ENCODE results near the gene FASTK.
A peak's percentile ranks its signal among the peaks of the same experiment; 100 is the strongest.

FASTK gene

GRCh38 chr7:151059367-151060112 is 21.1 kb downstream of the FASTK start, which contains the start of gene SLC4A2:
Gene SLC4A2, plus strand, starts transcription at chr7:151059589. Its CDS starts 2,399 bp downstream, at chr7:151061988.
- Mint-ChIP-seq H3K4me3 (peak within 1 kb of the TSS; percentile 93), H3K36me3 (peaks cover 24% of the 10 kb centered on the region), H3K9me3 (no peaks in the 10 kb centered on the region), H3K27ac (peak within 1 kb of the TSS; percentile 91), H3K4me1 (peaks cover 41% of the 10 kb centered on the region)
- ATAC-seq = peak; percentile 38
- DNase-seq (ENCODE audit: low spot score in 2 of 2) = peak; percentile 69 to 88

- Mint-ChIP-seq H3K27ac (peak overlapping the region; percentile 91), H3K4me3 (peak overlapping the region; percentile 93), H3K9me3 (no peaks in the 10 kb centered on the region), H3K36me3 (peaks cover 21% of the 10 kb centered on the region), H3K4me1 (peaks cover 41% of the 10 kb centered on the region)
- ATAC-seq (no peak), DNase-seq (ENCODE audit: low spot score in 2 of 2) (no peak)
Measured at GRCh38 chr7:151058781-151059366, 21.7 kb downstream of the FASTK start.

- Mint-ChIP-seq H3K4me1 (peaks cover 41% of the 10 kb centered on the region), H3K36me3 (peaks cover 15% of the 10 kb centered on the region), H3K4me3 (peak overlapping the region; percentile 93), H3K9me3 (no peaks in the 10 kb centered on the region), H3K27ac (peak overlapping the region; percentile 91)
- peak; percentile 95 for ATAC-seq
- DNase-seq (ENCODE audit: low spot score in 2 of 2) = peak; percentile 83 to 95
Measured at GRCh38 chr7:151057989-151058780, 22.4 kb downstream of the FASTK start.

GRCh38 chr7:151057506-151057988 is 23.1 kb downstream of the FASTK start, which contains the start of gene CDK5:
Gene CDK5, minus strand, starts transcription at chr7:151057897. Its CDS starts 49 bp downstream, at chr7:151057848.
- H3K4me1 Mint-ChIP-seq = peaks cover 45% of the 10 kb centered on the region
- H3K9me3 Mint-ChIP-seq = no peaks in the 10 kb centered on the region
- peak within 1 kb of the TSS; percentile 93 for H3K4me3 Mint-ChIP-seq
- peak within 1 kb of the TSS; percentile 91 for H3K27ac Mint-ChIP-seq
- DNase-seq (ENCODE audit: low spot score in 2 of 2) (no peak), ATAC-seq (peak; percentile 2)
- peaks cover 15% of the 10 kb centered on the region for H3K36me3 Mint-ChIP-seq

- H3K27ac Mint-ChIP-seq = peak overlapping the region; percentile 91
- peaks cover 46% of the 10 kb centered on the region for H3K4me1 Mint-ChIP-seq
- peaks cover 15% of the 10 kb centered on the region for H3K36me3 Mint-ChIP-seq
- peak overlapping the region; percentile 93 for H3K4me3 Mint-ChIP-seq
- DNase-seq (ENCODE audit: low spot score in 2 of 2) = no peak
- no peak for ATAC-seq
- no peaks in the 10 kb centered on the region for H3K9me3 Mint-ChIP-seq
Measured at GRCh38 chr7:151056666-151057505, 23.7 kb downstream of the FASTK start.

GRCh38 chr7:151056283-151056665 is 24.3 kb downstream of the FASTK start:
- no peak for ATAC-seq
- no peak for DNase-seq (ENCODE audit: low spot score in 2 of 2)
- Mint-ChIP-seq H3K4me3 (peak overlapping the region; percentile 93), H3K4me1 (peaks cover 40% of the 10 kb centered on the region), H3K9me3 (no peaks in the 10 kb centered on the region), H3K36me3 (peaks cover 15% of the 10 kb centered on the region), H3K27ac (no peak overlapping the region)

- Mint-ChIP-seq H3K4me3 (no peak overlapping the region), H3K36me3 (peaks cover 9% of the 10 kb centered on the region), H3K9me3 (no peaks in the 10 kb centered on the region), H3K27ac (no peak overlapping the region), H3K4me1 (peaks cover 26% of the 10 kb centered on the region)
- DNase-seq (ENCODE audit: low spot score in 2 of 2) = no peak
- ATAC-seq = no peak
Measured at GRCh38 chr7:151053751-151054150, 26.9 kb downstream of the FASTK start.

- no peak for DNase-seq (ENCODE audit: low spot score in 2 of 2)
- no peak overlapping the region for H3K4me3 Mint-ChIP-seq
- H3K9me3 Mint-ChIP-seq = no peaks in the 10 kb centered on the region
Measured at GRCh38 chr7:151053096-151053495, 27.5 kb downstream of the FASTK start.

GRCh38 chr7:151051108-151051507 is 29.5 kb downstream of the FASTK start:
- peaks cover 7% of the 10 kb centered on the region for H3K4me1 Mint-ChIP-seq
- H3K9me3 Mint-ChIP-seq = no peaks in the 10 kb centered on the region
- H3K27ac Mint-ChIP-seq = no peak overlapping the region
- ATAC-seq (peak; percentile 59), DNase-seq (ENCODE audit: low spot score in 2 of 2) (no peak)
- no peak overlapping the region for H3K4me3 Mint-ChIP-seq
- no peaks in the 10 kb centered on the region for H3K36me3 Mint-ChIP-seq

More at GRCh38 chr7:151053096-151053495, 27.5 kb downstream of the FASTK start:
- peaks cover 2% of the 10 kb centered on the region for H3K36me3 Mint-ChIP-seq
- ATAC-seq = no peak
- no peak overlapping the region for H3K27ac Mint-ChIP-seq
- peaks cover 21% of the 10 kb centered on the region for H3K4me1 Mint-ChIP-seq

- Mint-ChIP-seq H3K4me3 (no peak overlapping the region), H3K36me3 (peaks cover 5% of the 10 kb centered on the region), H3K27ac (no peak overlapping the region), H3K4me1 (peaks cover 7% of the 10 kb centered on the region), H3K9me3 (no peaks in the 10 kb centered on the region)
- no peak for DNase-seq (ENCODE audit: low spot score in 2 of 2)
- no peak for ATAC-seq
Measured at GRCh38 chr7:151048911-151049463, 31.6 kb downstream of the FASTK start.

GRCh38 chr7:151047976-151048815 is 32.4 kb downstream of the FASTK start, which contains the start of gene ASIC3:
Gene ASIC3, plus strand, starts transcription at chr7:151048531. Its CDS starts 355 bp downstream, at chr7:151048886.
- Mint-ChIP-seq H3K9me3 (no peaks in the 10 kb centered on the region), H3K36me3 (peaks cover 5% of the 10 kb centered on the region), H3K4me1 (peaks cover 7% of the 10 kb centered on the region), H3K27ac (peak within 1 kb of the TSS; percentile 76), H3K4me3 (no peak within 1 kb of the TSS)
- no peak for DNase-seq (ENCODE audit: low spot score in 2 of 2)
- no peak for ATAC-seq

GRCh38 chr7:151046603-151047573 is 33.7 kb downstream of the FASTK start:
- DNase-seq (ENCODE audit: low spot score in 2 of 2) (no peak), ATAC-seq (no peak)
- H3K36me3 Mint-ChIP-seq = peaks cover 5% of the 10 kb centered on the region
- peak overlapping the region; percentile 76 for H3K27ac Mint-ChIP-seq
- no peaks in the 10 kb centered on the region for H3K9me3 Mint-ChIP-seq
- H3K4me1 Mint-ChIP-seq = no peaks in the 10 kb centered on the region
- H3K4me3 Mint-ChIP-seq = no peak overlapping the region

Data from stimulated activated effector memory CD8-positive, alpha-beta T cell treated with anti-CD3 and anti-CD28 coated beads, Interleukin-12 subunit alpha, Interleukin-12 subunit beta, amount 100 ng/mL, for 72 hours (primary cell).